ENCODE data around the gene ELOVL2. TPM values are rescaled to one million over a fixed set of nuclear protein-coding genes. Genes with fewer than 3 reads are reported as not detected.

The ELOVL2 gene
- polyA plus RNA-seq, 1 donor (not counting 4 experiments of a cell fraction or from before 2014, with no cell fraction given) = 0.05 TPM

GRCh38 chr6:11040134-11040533 lies 4.0 kb downstream of the ELOVL2 start:
- no peaks in the 10 kb centered on the region for H4K20me1 ChIP-seq (ENCODE audit: control insufficient read depth, extremely low read depth, insufficient read depth, low read length)
- H3K9me3 ChIP-seq (ENCODE audit: control insufficient read depth, low read depth, low read length) = no peaks in the 10 kb centered on the region
- no peak for DNase-seq (ENCODE audit: low read depth, low spot score)
- peaks cover 32% of the 10 kb centered on the region for H3K27me3 ChIP-seq (ENCODE audit: control insufficient read depth, extremely low read depth, insufficient read depth, low read length)
- H2AFZ ChIP-seq (ENCODE audit: control insufficient read depth, low read length) = no peak overlapping the region
- H3K9me1 ChIP-seq (ENCODE audit: control insufficient read depth, extremely low read depth, insufficient read depth, low read length) = no peaks in the 10 kb centered on the region
- no peak overlapping the region for H3K27ac ChIP-seq (ENCODE audit: control insufficient read depth, insufficient read depth, low read length)
- dilution Hi-C loops (cut with MboI; ENCODE audit: extremely low pct_ligation_motif_present, low sequenced_read_pairs) = no loop called here
- no peak overlapping the region for H3K9ac ChIP-seq (ENCODE audit: control insufficient read depth, extremely low read depth, insufficient read depth, low read length)
- TF ChIP-seq EZH2 (IDR thresholded peaks at IDR 0.05; ENCODE audit: low read length) = no peak
- no peak for TF ChIP-seq CTCF (optimal IDR thresholded peaks at IDR 0.05 in 1 of 3, IDR thresholded peaks at IDR 0.05 in 1 of 3, conservative IDR thresholded peaks at IDR 0.05 in 1 of 3; ENCODE audit: extremely low read depth in 1 of 3, insufficient read depth in 2 of 3, low read length in 3 of 3)
- no peaks in the 10 kb centered on the region for H3K4me1 ChIP-seq (ENCODE audit: control insufficient read depth, extremely low read depth, insufficient read depth, low read length)
- no peak overlapping the region for H3K4me3 ChIP-seq (ENCODE audit: control insufficient read depth in 2 of 3, extremely low read depth in 1 of 3, insufficient read depth in 2 of 3, low read depth in 1 of 3, low read length in 3 of 3)
- H3K4me2 ChIP-seq (ENCODE audit: control insufficient read depth, extremely low read depth, insufficient read depth, low read depth, low read length) = no peak overlapping the region
- FAIRE-seq = no peak
- no peaks in the 10 kb centered on the region for H3K79me2 ChIP-seq (ENCODE audit: control insufficient read depth, insufficient read depth, low read length)
- no peaks in the 10 kb centered on the region for H3K36me3 ChIP-seq (ENCODE audit: control insufficient read depth in 2 of 2, extremely low read depth in 1 of 2, insufficient read depth in 2 of 2, low read length in 2 of 2)

DNA sequence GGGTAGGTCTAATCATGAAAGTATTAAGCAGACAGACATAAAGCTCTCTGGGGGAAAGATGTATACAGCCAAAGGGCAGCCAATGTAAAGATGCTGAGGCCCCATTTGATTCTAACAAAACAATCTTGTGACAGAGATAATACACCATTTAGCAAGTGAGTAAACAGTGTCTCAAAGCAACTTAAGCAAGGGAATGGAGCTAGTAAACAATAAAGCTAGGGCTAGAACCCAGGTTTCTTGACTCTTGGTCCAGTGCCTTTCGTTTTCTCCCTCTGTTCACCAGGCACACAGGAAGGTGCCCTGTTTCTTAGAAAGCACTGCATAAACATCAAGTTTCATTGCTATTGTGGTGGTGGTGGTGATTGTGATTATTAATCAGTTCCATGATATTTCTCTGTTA lies 5.1 kb downstream of the ELOVL2 start:
- no peak overlapping the region for H3K4me3 ChIP-seq (ENCODE audit: control insufficient read depth in 2 of 3, extremely low read depth in 1 of 3, insufficient read depth in 2 of 3, low read depth in 1 of 3, low read length in 3 of 3)
- dilution Hi-C loops (cut with MboI; ENCODE audit: extremely low pct_ligation_motif_present, low sequenced_read_pairs) = no loop called here
- no peak for FAIRE-seq
- peaks cover 23% of the 10 kb centered on the region for H3K27me3 ChIP-seq (ENCODE audit: control insufficient read depth, extremely low read depth, insufficient read depth, low read length)
- H3K9me3 ChIP-seq (ENCODE audit: control insufficient read depth, low read depth, low read length) = no peaks in the 10 kb centered on the region
- no peak overlapping the region for H3K9ac ChIP-seq (ENCODE audit: control insufficient read depth, extremely low read depth, insufficient read depth, low read length)
- H3K4me1 ChIP-seq (ENCODE audit: control insufficient read depth, extremely low read depth, insufficient read depth, low read length) = peaks cover 3% of the 10 kb centered on the region
- H3K4me2 ChIP-seq (ENCODE audit: control insufficient read depth, extremely low read depth, insufficient read depth, low read depth, low read length) = no peak overlapping the region
- DNase-seq (ENCODE audit: low read depth, low spot score) = no peak
- no peaks in the 10 kb centered on the region for H4K20me1 ChIP-seq (ENCODE audit: control insufficient read depth, extremely low read depth, insufficient read depth, low read length)
- H3K9me1 ChIP-seq (ENCODE audit: control insufficient read depth, extremely low read depth, insufficient read depth, low read length) = no peaks in the 10 kb centered on the region
- no peak overlapping the region for H2AFZ ChIP-seq (ENCODE audit: control insufficient read depth, low read length)
- TF ChIP-seq EZH2 (IDR thresholded peaks at IDR 0.05; ENCODE audit: low read length) (no peak), CTCF (optimal IDR thresholded peaks at IDR 0.05 in 1 of 3, IDR thresholded peaks at IDR 0.05 in 1 of 3, conservative IDR thresholded peaks at IDR 0.05 in 1 of 3; ENCODE audit: extremely low read depth in 1 of 3, insufficient read depth in 2 of 3, low read length in 3 of 3) (no peak)
- no peaks in the 10 kb centered on the region for H3K36me3 ChIP-seq (ENCODE audit: control insufficient read depth in 2 of 2, extremely low read depth in 1 of 2, insufficient read depth in 2 of 2, low read length in 2 of 2)
- H3K27ac ChIP-seq (ENCODE audit: control insufficient read depth, insufficient read depth, low read length) = no peak overlapping the region
- H3K79me2 ChIP-seq (ENCODE audit: control insufficient read depth, insufficient read depth, low read length) = no peaks in the 10 kb centered on the region
